Liver (tissue), 9 donors: ENCODE data around the gene CES5A. TPM values are rescaled to one million over a fixed set of nuclear protein-coding genes. Genes with fewer than 3 reads are reported as not detected.
"Not testable (repeated sequence)": the region's sequence is repeated elsewhere in the genome, so short reads cannot be mapped to it uniquely, and the experiment has no call there.

ENCODE experiments used
- DNase-seq: peaks from one replicate; pipeline ENCODE4 v3.0.0-alpha.2; 2017; ENCODE audit warnings: low spot score
- H3K27ac ChIP-seq, 2 donors: one replicate each; pipeline ENCODE4 v1.7.0; 2013; ENCODE audit warnings: inconsistent platforms in 2 of 2, low read length in 2 of 2, control low read depth in 1 of 2, low read depth in 1 of 2, mild to moderate bottlenecking in 1 of 2
- H3K27me3 ChIP-seq, 4 donors: one replicate each; pipeline versions ENCODE4 v1.6.1 to v1.7.0; 2013; ENCODE audit warnings: low read length in 3 of 4, inconsistent platforms in 1 of 4, mild to moderate bottlenecking in 1 of 4, moderate library complexity in 1 of 4; ENCODE audit not compliant: control insufficient read depth in 4 of 4, insufficient read depth in 4 of 4
- H3K36me3 ChIP-seq, 4 donors: one replicate each; pipeline versions ENCODE4 v1.6.1 to v1.7.0; 2013; ENCODE audit warnings: low read length in 3 of 4, mild to moderate bottlenecking in 3 of 4, low read depth in 1 of 4, moderate library complexity in 1 of 4; ENCODE audit not compliant: control insufficient read depth in 4 of 4, insufficient read depth in 3 of 4
- H3K4me1 ChIP-seq, 4 donors: one replicate each; pipeline versions ENCODE4 v1.6.1 to v1.7.0; 2013; ENCODE audit warnings: low read length in 3 of 4, mild to moderate bottlenecking in 3 of 4, moderate library complexity in 1 of 4; ENCODE audit not compliant: control insufficient read depth in 4 of 4, insufficient read depth in 4 of 4
- H3K4me3 ChIP-seq, 3 donors: one replicate each; pipeline versions ENCODE4 v1.6.1 to v1.7.0; 2013; ENCODE audit warnings: low read length in 3 of 3, control low read depth in 1 of 3, low read depth in 1 of 3, mild to moderate bottlenecking in 1 of 3
- H3K9ac ChIP-seq, 2 donors: one replicate each; pipeline ENCODE4 v1.7.0; 2013; ENCODE audit warnings: low read length in 2 of 2, mild to moderate bottlenecking in 2 of 2, moderate library complexity in 2 of 2, control low read depth in 1 of 2, low read depth in 1 of 2
- H3K9me3 ChIP-seq, 4 donors: one replicate each; pipeline versions ENCODE4 v1.6.1 to v1.7.0; 2013; ENCODE audit warnings: low read length in 3 of 4; ENCODE audit not compliant: control insufficient read depth in 4 of 4
- ATF3 ChIP-seq: IDR thresholded peaks from 2 replicates; pipeline ENCODE4 v1.6.1; 2016; ENCODE audit warnings: antibody characterized with exemption
- CTCF ChIP-seq: fragments of 150-350 bp; IDR thresholded peaks from 2 replicates; pipeline ENCODE4 v1.5.1; 2017; ENCODE audit warnings: improper control_type of control experiment, low read depth, low read length; ENCODE audit not compliant: missing input control
- EGR1 ChIP-seq, 2 donors: IDR thresholded peaks; 2 replicates each; pipeline ENCODE4 v1.6.1; 2016 to 2018; ENCODE audit warnings: antibody characterized with exemption in 2 of 2, low read depth in 2 of 2
- FOXA2 ChIP-seq: IDR thresholded peaks from 2 replicates; pipeline ENCODE4 v1.6.1; 2016; ENCODE audit warnings: antibody characterized with exemption
- GABPA ChIP-seq, 2 donors: IDR thresholded peaks in 1 of 2; conservative IDR thresholded peaks in 1 of 2; 2 replicates each; pipeline ENCODE4 v1.6.1; 2016; ENCODE audit warnings: antibody characterized with exemption in 2 of 2, mild to moderate bottlenecking in 1 of 2, moderate library complexity in 1 of 2
- HNF4A ChIP-seq, 2 donors: conservative IDR thresholded peaks; 2 replicates each; pipeline ENCODE4 v1.6.1; 2016; ENCODE audit warnings: antibody characterized with exemption in 2 of 2, mild to moderate bottlenecking in 2 of 2
- HNF4G ChIP-seq: IDR thresholded peaks from 2 replicates; pipeline ENCODE4 v1.6.1; 2016; ENCODE audit warnings: antibody characterized with exemption
- JUND ChIP-seq, 2 donors: IDR thresholded peaks; 2 replicates each; pipeline ENCODE4 v1.6.1; 2016; ENCODE audit warnings: antibody characterized with exemption in 2 of 2
- MAX ChIP-seq: IDR thresholded peaks from 2 replicates; pipeline ENCODE4 v1.6.1; 2016; ENCODE audit warnings: antibody characterized with exemption
- RAD21 ChIP-seq, 2 donors: IDR thresholded peaks; 2 replicates each; pipeline ENCODE4 v1.6.1; 2016; ENCODE audit warnings: antibody characterized with exemption in 2 of 2, mild to moderate bottlenecking in 2 of 2
- REST ChIP-seq: IDR thresholded peaks from 2 replicates; pipeline ENCODE4 v1.6.1; 2016; ENCODE audit warnings: antibody characterized with exemption, mild to moderate bottlenecking
- RXRA ChIP-seq, 2 donors: IDR thresholded peaks; 2 replicates each; pipeline ENCODE4 v1.6.1; 2017 to 2018; ENCODE audit warnings: antibody characterized with exemption in 2 of 2, mild to moderate bottlenecking in 1 of 2
- SP1 ChIP-seq: IDR thresholded peaks from 2 replicates; pipeline ENCODE4 v1.6.1; 2018; ENCODE audit warnings: antibody characterized with exemption, mild to moderate bottlenecking
- TAF1 ChIP-seq: conservative IDR thresholded peaks from 2 replicates; pipeline ENCODE4 v1.6.1; 2016; ENCODE audit warnings: antibody characterized with exemption, mild to moderate bottlenecking
- ZBTB33 ChIP-seq: IDR thresholded peaks from 2 replicates; pipeline ENCODE4 v1.6.1; 2016; ENCODE audit warnings: antibody characterized with exemption
- WGBS: extraction: QIAGEN DNeasy Blood & Tissue Kit; methylation state at CpG from one replicate; pipeline ENCODE4 v1.1.7; 2013; 5-methylcytosine and 5-hydroxymethylcytosine counted together
- polyA plus RNA-seq, 2 donors: library from polyadenylated mRNA; stranded (reverse) in 1 of 2; unstranded in 1 of 2; fragments of 200-250 nt in 1 of 2; fragments of >200 nt in 1 of 2; fragmentation: Nextera tagmentation in 1 of 2; extraction: Ambion mirVana in 1 of 2; gene quantifications; one replicate each; pipeline versions ENCODE4 v1.2.1 to v1.2.3, GENCODE V29; 2013 to 2015
- total RNA-seq, 2 donors: library from RNA; depleted of rRNA; stranded (reverse); fragments of >200 nt; gene quantifications; one replicate each; pipeline ENCODE4 v1.2.3, GENCODE V29; 2014
- donor health status: healthy.
- donor health status: healthy.
- donor health status: healthy.
- donor health status: healthy.
- donor health status: healthy.

The CES5A gene
- total and polyA plus RNA-seq, 4 donors: 0.67 to 1.5 (median 0.96) TPM; not detected in 1

- no peak overlapping the region for H3K27ac ChIP-seq
- TF ChIP-seq TAF1 (no peak), RXRA (IDR thresholded peaks at IDR 0.05) (no peak), SP1 (no peak), FOXA2 (no peak), EGR1 (IDR thresholded peaks at IDR 0.05; ENCODE audit: low read depth in 2 of 2) (no peak), HNF4A (conservative IDR thresholded peaks at IDR 0.05) (no peak), MAX (no peak), CTCF (no peak), JUND (IDR thresholded peaks at IDR 0.05) (no peak), REST (no peak)
- DNase-seq: no peak
- WGBS: 83% methylated on average over 2 of the region's 2 CpGs
- H3K9ac ChIP-seq: no peak overlapping the region
- no peaks in the 10 kb centered on the region for H3K27me3 ChIP-seq
- H3K36me3 ChIP-seq: no peaks in the 10 kb centered on the region
- peaks cover 0 to 3% (median 0%) of the 10 kb centered on the region in 4 donors for H3K9me3 ChIP-seq
- no peak overlapping the region for H3K4me3 ChIP-seq
- H3K4me1 ChIP-seq: peaks cover 0 to 3% (median 0%) of the 10 kb centered on the region in 4 donors
These were observed 38.5 kb upstream of the CES5A start for GRCh38 chr16:55913716-55914115.

- H3K27me3 ChIP-seq, H3K36me3 ChIP-seq, DNase-seq, H3K27ac ChIP-seq, H3K9me3 ChIP-seq, H3K4me1 ChIP-seq, H3K4me3 ChIP-seq, H3K9ac ChIP-seq: not testable (repeated sequence)
- 66% methylated on average over 2 of the region's 2 CpGs for WGBS
These were observed 37.9 kb upstream of the CES5A start for GRCh38 chr16:55913121-55913520.

- Histone ChIP-seq H3K9me3 (peaks cover 0 to 3% (median 0%) of the 10 kb centered on the region in 4 donors), H3K27ac (no peak overlapping the region), H3K27me3 (no peaks in the 10 kb centered on the region), H3K36me3 (no peaks in the 10 kb centered on the region), H3K9ac (no peak overlapping the region), H3K4me3 (no peak overlapping the region), H3K4me1 (peaks cover 0 to 3% (median 0%) of the 10 kb centered on the region in 4 donors)
- 83% methylated on average over 9 of the region's 9 CpGs for WGBS
- no peak for DNase-seq
- no peak for TF ChIP-seq GABPA (IDR thresholded peaks at IDR 0.05 in 1 of 2, conservative IDR thresholded peaks at IDR 0.05 in 1 of 2)
- no peak for TF ChIP-seq SP1
- TF ChIP-seq ZBTB33: no peak
- no peak for TF ChIP-seq HNF4A (conservative IDR thresholded peaks at IDR 0.05)
- no peak for TF ChIP-seq RXRA (IDR thresholded peaks at IDR 0.05)
- no peak for TF ChIP-seq MAX
- no peak for TF ChIP-seq HNF4G
- TF ChIP-seq RAD21 (IDR thresholded peaks at IDR 0.05): no peak
- TF ChIP-seq ATF3: no peak
- TF ChIP-seq EGR1 (IDR thresholded peaks at IDR 0.05; ENCODE audit: low read depth in 2 of 2): no peak
These were observed 36.8 kb upstream of the CES5A start for GRCh38 chr16:55912022-55912421.
